Activated CD4-positive, alpha-beta memory T cell treated with anti-CD3 and anti-CD28 coated beads for 36 hours (primary cell): ENCODE results near the gene IQCH. TPM values are rescaled to one million over a fixed set of nuclear protein-coding genes. Genes with fewer than 3 reads are reported as not detected.

Source experiments
- CTCF ChIA-PET: fragments of 350-600 bp; sonication (Branson Sonifier 250); formaldehyde crosslinking; loops from one replicate; lab custom pipeline; 2021; ENCODE audit warnings: antibody characterized with exemption, inconsistent platforms; lab: Charles Lee
- POLR2A ChIA-PET: fragments of 350-600 bp; sonication (Branson Sonifier 250); formaldehyde crosslinking; loops from one replicate; lab custom pipeline; 2021; ENCODE audit warnings: antibody characterized with exemption; lab: Charles Lee
- DNase-seq: peaks from one replicate; pipeline ENCODE4 v3.0.0-alpha.2; 2020
- H3K27ac Mint-ChIP-seq: one replicate; pipeline ENCODE4 v1.8.0; 2021; ENCODE audit warnings: mixed read lengths
- H3K27me3 Mint-ChIP-seq: one replicate; pipeline ENCODE4 v1.8.0; 2021; ENCODE audit warnings: mixed read lengths
- H3K36me3 Mint-ChIP-seq: one replicate; pipeline ENCODE4 v1.8.0; 2021; ENCODE audit warnings: mixed read lengths
- H3K4me1 Mint-ChIP-seq: one replicate; pipeline ENCODE4 v1.8.0; 2021; ENCODE audit warnings: low read depth, mixed read lengths
- H3K4me3 Mint-ChIP-seq: one replicate; pipeline ENCODE4 v1.8.0; 2021; ENCODE audit warnings: mild to moderate bottlenecking, mixed read lengths
- H3K9me3 Mint-ChIP-seq: one replicate; pipeline ENCODE4 v1.8.0; 2021; ENCODE audit warnings: mixed read lengths
- intact Hi-C: fragments of 100-400 bp; cut with micrococcal nuclease; formaldehyde crosslinking; loops from one replicate; pipeline ENCODE4 v1.15.1; 2023
- total RNA-seq, 2 experiments: library from RNA; stranded (reverse); gene quantifications; one replicate each; pipeline ENCODE4 v1.2.3, GENCODE V29; 2021

IQCH gene
- total RNA-seq, 2 experiments from 2014 or later = 1.6 to 2.8 TPM

DNA sequence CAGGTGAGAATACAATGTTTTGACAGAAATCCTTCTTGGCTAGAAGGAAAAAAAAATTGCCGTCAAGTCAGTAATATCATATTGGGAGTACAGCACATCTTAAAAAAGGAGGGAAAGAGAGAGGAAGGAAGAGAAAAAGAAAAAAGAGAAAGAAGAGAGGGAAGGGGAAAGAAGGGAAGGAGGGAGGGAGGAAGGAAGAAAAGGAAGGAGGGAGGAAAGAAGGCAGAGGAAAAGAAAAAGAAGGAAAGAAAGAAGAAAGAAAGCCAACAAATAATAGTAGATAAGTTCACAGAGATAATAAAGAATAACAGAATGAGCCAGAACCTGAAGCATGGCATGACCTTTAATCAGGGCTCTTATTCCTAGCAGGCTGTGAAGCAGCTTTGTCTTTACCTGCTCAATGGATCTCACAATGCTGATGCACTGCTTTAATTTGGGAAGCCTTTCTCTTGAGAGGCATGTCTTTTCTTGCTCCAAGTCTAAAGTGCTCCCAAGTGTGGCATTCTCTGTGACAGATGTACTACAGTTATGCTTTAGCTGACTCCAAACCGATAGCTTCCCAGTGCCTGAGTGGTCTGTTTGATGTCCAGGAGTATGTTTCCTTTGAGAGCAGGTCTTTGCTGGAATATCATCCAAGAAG is 114.9 kb downstream of the IQCH start:
- Mint-ChIP-seq H3K27ac (no peak overlapping the region), H3K36me3 (no peaks in the 10 kb centered on the region), H3K4me3 (no peak overlapping the region), H3K4me1 (no peaks in the 10 kb centered on the region), H3K27me3 (peaks cover 5% of the 10 kb centered on the region), H3K9me3 (no peaks in the 10 kb centered on the region)
- ChIA-PET POLR2A (no interaction called here), CTCF (no interaction called here)
- DNase-seq = no peak
- intact Hi-C loops = no loop called here

DNA sequence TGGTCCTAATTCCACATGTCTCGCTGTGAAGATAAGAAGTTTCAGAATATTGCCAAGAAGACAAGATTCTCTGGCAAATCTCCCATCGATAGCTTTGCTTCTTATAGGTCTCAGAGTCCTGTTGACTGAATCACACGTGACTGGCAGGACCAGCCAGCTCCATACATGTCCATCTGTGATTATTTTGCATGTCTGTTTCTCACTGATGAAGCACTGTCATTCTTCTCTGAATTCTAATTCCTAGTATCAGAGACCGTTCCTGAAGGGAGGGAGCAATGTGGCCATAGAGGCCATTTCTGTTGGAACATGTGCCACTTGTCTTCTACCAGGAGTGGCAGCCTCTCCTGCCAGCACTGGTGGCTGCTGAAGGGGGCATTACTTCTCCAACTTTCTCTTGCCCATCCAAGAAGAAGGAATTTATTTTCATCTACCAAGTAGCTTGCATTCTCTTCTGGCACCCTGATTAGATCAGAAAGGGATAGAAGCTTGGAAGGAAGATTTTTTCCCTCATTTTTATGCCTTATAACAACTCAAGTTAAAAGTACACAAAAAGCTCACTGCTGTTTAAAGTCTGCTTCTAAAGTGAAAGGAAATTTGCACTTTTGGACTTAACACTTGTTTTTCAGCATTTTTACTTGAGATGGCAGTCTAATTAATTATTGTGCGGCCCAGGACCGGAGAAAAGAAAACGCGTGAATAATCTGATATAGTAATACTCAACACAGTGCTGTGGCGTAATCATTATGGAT is 115.8 kb downstream of the IQCH start:
- ChIA-PET POLR2A (no interaction called here), CTCF (no interaction called here)
- H3K27me3 Mint-ChIP-seq = peaks cover 5% of the 10 kb centered on the region
- no peaks in the 10 kb centered on the region for H3K4me1 Mint-ChIP-seq
- no peak for DNase-seq
- intact Hi-C loops = no loop called here
- H3K4me3 Mint-ChIP-seq = no peak overlapping the region
- no peaks in the 10 kb centered on the region for H3K9me3 Mint-ChIP-seq
- H3K36me3 Mint-ChIP-seq = no peaks in the 10 kb centered on the region
- H3K27ac Mint-ChIP-seq = no peak overlapping the region

DNA sequence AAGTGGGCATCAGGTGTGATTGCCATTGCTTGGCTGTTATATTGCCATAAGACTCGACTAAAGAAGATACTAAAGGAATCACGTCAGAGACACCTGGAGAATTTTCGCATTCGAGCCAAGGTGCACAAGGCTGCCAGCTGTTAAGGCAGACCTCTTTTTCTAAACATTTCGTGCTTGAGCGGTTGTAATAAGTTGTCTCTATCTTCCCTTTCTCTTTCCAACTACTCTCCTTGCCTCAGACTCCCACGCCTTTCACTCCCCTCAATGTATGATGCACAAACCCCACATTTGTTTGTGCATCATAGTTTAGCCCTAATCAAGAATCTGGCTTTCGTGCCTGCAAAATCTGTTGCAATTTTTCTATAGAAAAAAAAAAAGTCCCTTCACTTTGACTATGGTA is 118.0 kb downstream of the IQCH start:
- intact Hi-C loops = no loop called here
- no peak for DNase-seq
- POLR2A ChIA-PET = no interaction called here
- Mint-ChIP-seq H3K4me1 (no peaks in the 10 kb centered on the region), H3K36me3 (no peaks in the 10 kb centered on the region), H3K9me3 (no peaks in the 10 kb centered on the region), H3K4me3 (no peak overlapping the region), H3K27me3 (peaks cover 5% of the 10 kb centered on the region), H3K27ac (no peak overlapping the region)
- CTCF ChIA-PET = no interaction called here

DNA sequence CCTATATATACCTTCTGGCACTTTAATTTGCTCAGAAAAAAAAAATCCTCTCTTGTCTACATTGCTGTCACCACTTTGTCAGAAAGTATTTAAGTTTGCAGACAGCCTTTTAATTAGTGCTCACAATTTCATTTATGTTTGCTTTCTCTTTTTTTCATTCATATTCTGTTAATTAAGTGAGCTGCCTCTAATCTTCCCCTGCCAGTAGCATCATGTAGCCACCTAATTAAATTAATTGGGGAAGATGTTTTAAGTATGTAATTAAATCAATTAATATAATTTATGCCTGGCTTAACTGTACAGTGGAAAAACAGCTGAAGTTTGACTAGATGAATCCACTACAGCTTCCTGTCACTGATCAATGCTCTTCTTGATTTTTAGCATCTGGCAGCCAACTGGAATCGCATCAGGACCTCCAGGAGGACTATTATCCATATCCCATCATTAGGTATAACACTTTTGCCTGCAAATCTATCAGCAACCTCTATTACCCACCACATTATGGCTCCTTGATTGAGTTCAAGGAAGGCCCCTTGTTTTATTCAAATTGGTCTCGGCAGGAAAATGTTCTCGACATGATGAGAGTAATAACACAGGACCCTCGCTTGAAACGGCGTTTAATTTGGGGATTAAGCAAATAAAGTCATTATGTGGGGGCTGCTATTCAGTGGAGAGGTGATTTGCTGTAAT is 118.5 kb downstream of the IQCH start:
- CTCF ChIA-PET = no interaction called here
- Mint-ChIP-seq H3K4me1 (no peaks in the 10 kb centered on the region), H3K36me3 (no peaks in the 10 kb centered on the region), H3K9me3 (no peaks in the 10 kb centered on the region), H3K4me3 (no peak overlapping the region), H3K27me3 (peaks cover 5% of the 10 kb centered on the region), H3K27ac (no peak overlapping the region)
- no peak for DNase-seq
- intact Hi-C loops = no loop called here
- POLR2A ChIA-PET = no interaction called here

DNA sequence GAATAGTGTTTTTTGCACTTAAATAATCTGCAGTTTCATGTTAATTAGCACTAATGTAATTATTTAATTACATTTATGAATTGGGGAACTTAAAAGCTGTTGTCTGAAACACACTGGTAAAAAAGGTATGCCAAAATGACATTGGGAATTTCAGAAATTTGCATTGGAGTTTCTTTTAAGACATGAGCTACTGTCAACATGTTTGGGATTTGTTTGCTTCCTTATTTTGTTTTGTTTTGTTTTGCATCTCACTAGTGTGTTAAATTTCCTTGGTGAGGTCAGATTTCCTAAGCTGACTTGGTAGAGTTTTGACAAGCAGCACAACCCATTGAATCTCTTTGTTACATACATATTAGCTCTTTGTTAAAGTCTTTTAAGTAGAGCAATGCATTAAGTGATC is 119.4 kb downstream of the IQCH start:
- POLR2A ChIA-PET = no interaction called here
- CTCF ChIA-PET = no interaction called here
- Mint-ChIP-seq H3K4me1 (no peaks in the 10 kb centered on the region), H3K27ac (no peak overlapping the region), H3K27me3 (peaks cover 7% of the 10 kb centered on the region), H3K36me3 (no peaks in the 10 kb centered on the region), H3K9me3 (no peaks in the 10 kb centered on the region), H3K4me3 (no peak overlapping the region)
- intact Hi-C loops = no loop called here
- no peak for DNase-seq

DNA sequence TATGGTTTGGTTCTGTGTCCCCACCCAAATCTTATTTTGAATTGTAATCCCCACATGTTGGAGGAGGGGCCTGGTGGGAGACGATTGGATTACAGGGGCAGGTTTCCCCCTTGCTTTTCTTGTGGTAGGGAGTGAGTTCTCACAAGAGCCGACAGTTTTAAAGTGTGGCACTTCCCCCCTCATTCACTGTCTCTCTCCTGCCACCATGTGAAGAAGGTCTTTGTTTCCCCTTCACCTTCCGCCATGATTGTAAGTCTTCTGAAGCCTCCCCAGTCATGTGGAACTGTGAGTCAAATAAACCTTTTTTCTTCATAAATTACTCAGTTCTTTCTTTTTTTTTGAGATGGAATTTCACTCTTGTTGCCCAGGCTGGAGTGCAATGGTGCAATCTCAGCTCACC is 124.9 kb downstream of the IQCH start:
- intact Hi-C loops = no loop called here
- ChIA-PET POLR2A (no interaction called here), CTCF (no interaction called here)
- Mint-ChIP-seq H3K36me3 (no peaks in the 10 kb centered on the region), H3K9me3 (no peaks in the 10 kb centered on the region), H3K27ac (no peak overlapping the region), H3K27me3 (peaks cover 2% of the 10 kb centered on the region), H3K4me3 (no peak overlapping the region), H3K4me1 (no peaks in the 10 kb centered on the region)
- no peak for DNase-seq

DNA sequence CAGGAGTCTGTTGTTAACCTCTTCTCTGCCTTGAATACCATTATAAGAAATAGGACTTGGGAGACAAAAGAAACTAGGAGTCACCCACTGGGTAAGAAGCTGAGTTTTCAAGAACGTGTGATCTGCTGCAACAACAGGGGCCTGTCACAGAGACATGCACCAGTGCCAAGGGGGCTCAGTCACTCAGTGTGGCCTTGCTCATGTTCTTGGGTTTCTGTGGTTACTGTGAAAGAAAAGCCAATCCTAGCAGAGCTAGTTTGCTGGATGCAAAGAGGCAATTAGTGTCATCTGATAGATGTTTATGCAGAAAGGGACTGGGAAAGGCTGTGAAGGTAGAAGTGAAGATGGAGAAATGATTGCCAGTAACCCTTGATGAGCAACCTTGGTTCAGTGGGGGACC is 126.3 kb downstream of the IQCH start:
- H3K4me3 Mint-ChIP-seq = no peak overlapping the region
- no peak for DNase-seq
- H3K4me1 Mint-ChIP-seq = no peaks in the 10 kb centered on the region
- no peaks in the 10 kb centered on the region for H3K9me3 Mint-ChIP-seq
- intact Hi-C loops = no loop called here
- peaks cover 2% of the 10 kb centered on the region for H3K27me3 Mint-ChIP-seq
- H3K27ac Mint-ChIP-seq = no peak overlapping the region
- CTCF ChIA-PET = no interaction called here
- POLR2A ChIA-PET = no interaction called here
- no peaks in the 10 kb centered on the region for H3K36me3 Mint-ChIP-seq

DNA sequence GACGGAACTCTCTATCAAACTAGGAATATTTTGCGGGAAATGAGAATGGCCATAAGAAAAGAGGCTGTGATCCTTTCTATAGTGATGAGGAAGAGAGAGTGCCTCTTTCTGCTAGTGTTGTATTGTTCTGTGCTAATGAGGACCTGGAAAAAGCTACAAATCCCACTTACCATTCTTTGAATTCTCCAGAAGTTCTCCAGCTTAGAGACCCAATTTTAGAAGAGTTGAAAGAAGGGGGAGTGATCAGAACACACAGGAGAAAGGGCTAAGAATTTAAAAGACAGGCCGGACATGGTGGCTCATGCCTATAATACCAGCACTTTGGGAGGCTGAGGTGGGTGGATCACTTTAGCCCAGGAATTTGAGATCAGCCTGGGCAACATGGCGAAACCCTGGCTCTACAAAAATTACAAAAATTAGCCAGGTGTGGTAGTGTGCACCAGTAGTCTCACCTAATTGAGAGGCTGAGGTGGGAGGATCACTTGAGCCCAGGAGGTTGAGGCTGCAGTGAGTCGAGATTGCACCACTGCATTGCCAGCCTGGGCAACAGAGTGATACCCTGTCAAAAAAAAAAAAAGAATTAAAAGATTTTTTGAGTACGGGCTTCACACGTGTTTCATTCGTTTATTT is 126.9 kb downstream of the IQCH start:
- H3K4me1 Mint-ChIP-seq = no peaks in the 10 kb centered on the region
- POLR2A ChIA-PET = no interaction called here
- intact Hi-C loops = no loop called here
- no peak overlapping the region for H3K4me3 Mint-ChIP-seq
- no peaks in the 10 kb centered on the region for H3K36me3 Mint-ChIP-seq
- H3K27ac Mint-ChIP-seq = no peak overlapping the region
- H3K9me3 Mint-ChIP-seq = no peaks in the 10 kb centered on the region
- peaks cover 2% of the 10 kb centered on the region for H3K27me3 Mint-ChIP-seq
- CTCF ChIA-PET = no interaction called here
- no peak for DNase-seq

DNA sequence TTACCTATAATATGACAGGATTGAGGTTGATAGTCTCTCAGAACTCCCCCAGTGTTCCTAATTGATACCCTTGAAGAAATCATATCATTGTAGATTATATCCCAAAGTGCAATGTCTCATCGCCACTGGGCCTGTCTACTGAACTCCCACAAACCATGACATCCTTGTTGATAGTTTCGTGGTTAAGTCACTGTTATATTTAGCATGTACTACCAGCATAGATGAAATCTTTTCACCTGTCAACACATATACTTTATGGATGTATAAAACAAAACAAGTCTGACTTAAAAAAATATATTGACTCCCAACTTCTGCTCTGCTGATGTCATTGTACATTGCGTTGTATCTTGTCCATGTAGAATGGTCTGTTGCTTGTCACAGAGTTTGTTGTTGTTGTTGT is 128.1 kb downstream of the IQCH start:
- no peak overlapping the region for H3K4me3 Mint-ChIP-seq
- intact Hi-C loops = no loop called here
- no peaks in the 10 kb centered on the region for H3K9me3 Mint-ChIP-seq
- peaks cover 5% of the 10 kb centered on the region for H3K27me3 Mint-ChIP-seq
- no peaks in the 10 kb centered on the region for H3K4me1 Mint-ChIP-seq
- CTCF ChIA-PET = no interaction called here
- no peak overlapping the region for H3K27ac Mint-ChIP-seq
- no peaks in the 10 kb centered on the region for H3K36me3 Mint-ChIP-seq
- DNase-seq = no peak
- POLR2A ChIA-PET = no interaction called here

DNA sequence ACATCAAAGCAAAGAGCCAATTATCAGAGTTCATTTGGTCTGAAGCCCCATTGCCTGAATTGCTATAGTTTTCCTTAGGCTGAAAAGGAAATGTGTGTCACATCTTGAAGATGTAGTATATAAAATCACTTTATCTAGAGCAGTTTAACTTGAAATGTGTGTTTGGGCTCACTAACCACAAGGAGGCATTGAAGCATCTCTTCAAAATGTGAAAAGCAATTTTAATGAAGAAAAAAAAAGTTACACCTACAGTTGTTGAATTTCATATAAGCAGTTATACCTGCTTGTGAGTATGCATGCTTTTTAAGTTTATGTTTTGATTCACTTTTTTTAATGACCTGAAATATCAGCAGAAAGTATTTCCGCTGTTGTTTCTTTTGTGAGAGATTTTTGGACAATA is 129.3 kb downstream of the IQCH start:
- intact Hi-C loops = loop anchor here (1.0 kb wide), 1 partner anchor 49 kb away; no protein-coding TSS in a partner anchor
- no peak overlapping the region for H3K4me3 Mint-ChIP-seq
- H3K36me3 Mint-ChIP-seq = no peaks in the 10 kb centered on the region
- no peak overlapping the region for H3K27ac Mint-ChIP-seq
- peaks cover 3% of the 10 kb centered on the region for H3K27me3 Mint-ChIP-seq
- H3K4me1 Mint-ChIP-seq = no peaks in the 10 kb centered on the region
- DNase-seq = no peak
- ChIA-PET POLR2A (no interaction called here), CTCF (no interaction called here)
- no peaks in the 10 kb centered on the region for H3K9me3 Mint-ChIP-seq

DNA sequence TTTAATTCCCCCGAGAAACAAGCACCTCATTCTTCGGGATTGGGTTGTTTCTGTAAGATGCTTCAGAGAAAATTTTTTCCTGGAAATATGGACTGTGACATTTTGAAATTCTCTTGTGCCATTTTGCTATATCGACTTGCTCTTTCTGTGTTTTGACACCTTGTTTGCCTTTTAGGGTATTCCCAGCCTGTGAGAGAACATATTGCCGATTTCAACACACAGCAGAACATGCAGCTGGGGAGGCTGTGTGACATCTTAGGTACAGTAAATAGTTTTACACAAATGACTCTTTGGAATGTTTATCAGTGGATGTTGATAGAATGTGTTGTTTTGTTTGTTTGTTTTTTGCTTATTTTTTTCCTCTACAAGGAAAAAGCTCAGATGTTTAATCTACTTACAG is 130.2 kb downstream of the IQCH start:
- CTCF ChIA-PET = interaction anchor here (1.2 kb wide), 1 partner anchor 49 kb away, joined by 4 read pairs; no protein-coding TSS in a partner anchor
- Mint-ChIP-seq H3K9me3 (no peaks in the 10 kb centered on the region), H3K27me3 (peaks cover 3% of the 10 kb centered on the region), H3K4me1 (no peaks in the 10 kb centered on the region), H3K27ac (no peak overlapping the region), H3K4me3 (no peak overlapping the region), H3K36me3 (no peaks in the 10 kb centered on the region)
- intact Hi-C loops = loop anchor here (1.0 kb wide), 1 partner anchor 49 kb away; no protein-coding TSS in a partner anchor
- POLR2A ChIA-PET = no interaction called here
- DNase-seq = no peak

DNA sequence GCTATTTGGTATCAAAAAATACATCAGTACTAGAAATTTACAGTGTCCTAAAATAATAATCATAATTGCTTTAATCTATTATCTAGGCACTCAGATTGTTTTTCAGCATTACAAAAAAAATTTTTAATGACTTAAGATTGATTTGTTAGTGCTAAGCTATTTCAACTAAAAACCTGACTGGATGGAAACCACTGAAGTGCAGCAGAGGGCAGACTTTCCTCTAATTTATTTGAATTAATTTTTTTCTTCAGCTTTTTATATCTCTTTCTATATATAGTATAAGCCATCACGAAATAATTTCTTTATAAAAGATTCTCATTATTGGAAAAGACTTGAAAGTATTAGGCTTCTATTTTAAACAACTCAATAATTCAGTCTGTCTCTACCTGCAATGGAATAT is 131.4 kb downstream of the IQCH start:
- ChIA-PET CTCF (interaction anchor here (1.2 kb wide), 1 partner anchor 47 kb away, joined by 4 read pairs; no protein-coding TSS in a partner anchor), POLR2A (no interaction called here)
- Mint-ChIP-seq H3K36me3 (no peaks in the 10 kb centered on the region), H3K27me3 (peaks cover 3% of the 10 kb centered on the region), H3K27ac (no peak overlapping the region), H3K9me3 (no peaks in the 10 kb centered on the region), H3K4me1 (no peaks in the 10 kb centered on the region), H3K4me3 (no peak overlapping the region)
- intact Hi-C loops = no loop called here
- no peak for DNase-seq
